Germinal center (tissue), 1 donor: Measurements from ENCODE around the gene SAMD8.

Experiments used
- DNase-seq: peaks from one replicate; pipeline ENCODE4 v3.0.0; 2012; ENCODE audit warnings: mixed read lengths, low spot score

SAMD8 gene

GRCh38 chr10:75111365-75111906, at the start of gene SAMD8:
TSS of gene SAMD8 (plus strand) at chr10:75111656. CDS start at chr10:75150529, 38,873 bp downstream.
- DNase-seq = peak; percentile 99

GRCh38 chr10:75061709-75062505, 49.5 kb upstream of the SAMD8 start:
- no peak for DNase-seq

GRCh38 chr10:75062506-75063299, 48.8 kb upstream of the SAMD8 start:
- no peak for DNase-seq

GRCh38 chr10:75063461-75064230, 47.8 kb upstream of the SAMD8 start:
- DNase-seq = no peak

GRCh38 chr10:75065076-75065475, 46.4 kb upstream of the SAMD8 start:
- no peak for DNase-seq

GRCh38 chr10:75066271-75066670, 45.2 kb upstream of the SAMD8 start:
- no peak for DNase-seq

- DNase-seq = no peak
These were observed 44.2 kb upstream of the SAMD8 start for GRCh38 chr10:75067272-75067671.

GRCh38 chr10:75068523-75068922, 42.9 kb upstream of the SAMD8 start:
- no peak for DNase-seq

GRCh38 chr10:75070476-75070875, 41.0 kb upstream of the SAMD8 start:
- DNase-seq = no peak

GRCh38 chr10:75070961-75071428, 40.5 kb upstream of the SAMD8 start:
- no peak for DNase-seq

- DNase-seq = no peak
These were observed 39.7 kb upstream of the SAMD8 start for GRCh38 chr10:75071756-75072155.

- no peak for DNase-seq
These were observed 38.7 kb upstream of the SAMD8 start for GRCh38 chr10:75072727-75073126.

- DNase-seq = no peak
These were observed 38.0 kb upstream of the SAMD8 start for GRCh38 chr10:75073442-75073841.

- DNase-seq = no peak
These were observed 36.6 kb upstream of the SAMD8 start for GRCh38 chr10:75074711-75075445.

- DNase-seq = no peak
These were observed 35.1 kb upstream of the SAMD8 start for GRCh38 chr10:75076348-75076747.

GRCh38 chr10:75079436-75080083, 31.9 kb upstream of the SAMD8 start:
- no peak for DNase-seq

GRCh38 chr10:75080554-75080953, 30.9 kb upstream of the SAMD8 start:
- DNase-seq = no peak

- DNase-seq = no peak
These were observed 30.1 kb upstream of the SAMD8 start for GRCh38 chr10:75081379-75081778.

GRCh38 chr10:75083972-75084833, 27.3 kb upstream of the SAMD8 start:
- DNase-seq = no peak

- DNase-seq = no peak
These were observed 26.5 kb upstream of the SAMD8 start for GRCh38 chr10:75084834-75085384.
